IMR-90 (cell line): Measurements from ENCODE around the gene IRAG1. TPM values are rescaled to one million over a fixed set of nuclear protein-coding genes. Genes with fewer than 3 reads are reported as not detected.

Experiments used
- ATAC-seq: fragments of 200-7000 bp; cut with Tn5 transposase; 2 replicates; pipeline ENCODE4 v1.9.1; 2020; ENCODE audit warnings: low read depth, mild to moderate bottlenecking, moderate library complexity
- BruUV-seq: library from RNA; stranded (reverse); fragments of 400-500 nt; replicated peaks from 2 replicates; lab custom pipeline; 2021; lab: Mats Ljungman, UMichigan
- CTCF ChIA-PET: fragments of 300-600 bp; formaldehyde crosslinking; extraction: SDS; loops from one replicate; lab custom pipeline; 2021; ENCODE audit warnings: antibody characterized with exemption; lab: Yijun Ruan, JAX
- POLR2A ChIA-PET: fragments of 300-600 bp; sonication (Branson Sonifier 250); formaldehyde crosslinking; loops from one replicate; lab custom pipeline; 2022; ENCODE audit warnings: antibody characterized with exemption; ENCODE audit not compliant: unreplicated experiment; lab: Charles Lee
- DNase-seq: peaks from one replicate; pipeline ENCODE4 v3.0.0; 2013
- H2AFZ ChIP-seq: replicated peaks from 2 replicates; pipeline ENCODE3; 2013; ENCODE audit warnings: low read length, mild to moderate bottlenecking; ENCODE audit not compliant: poor library complexity
- H2AK5ac ChIP-seq: 2 replicates; pipeline ENCODE4 v1.6.1; 2013; ENCODE audit warnings: low read depth, low read length, inconsistent platforms
- H2AK9ac ChIP-seq: replicated peaks from 2 replicates; pipeline ENCODE3; 2013; ENCODE audit warnings: mild to moderate bottlenecking, low read depth, low read length, moderate library complexity; ENCODE audit not compliant: poor library complexity
- H2BK120ac ChIP-seq: 2 replicates; pipeline ENCODE4 v1.6.1; 2013; ENCODE audit warnings: low read depth, low read length, inconsistent platforms
- H2BK15ac ChIP-seq: 3 replicates; pipeline ENCODE4 v1.6.1; 2013; ENCODE audit warnings: low read depth, low read length, inconsistent platforms
- H2BK20ac ChIP-seq: 2 replicates; pipeline ENCODE4 v1.6.1; 2013; ENCODE audit warnings: low read depth, mild to moderate bottlenecking, inconsistent platforms, low read length, moderate library complexity
- H2BK5ac ChIP-seq: 2 replicates; pipeline ENCODE4 v1.6.1; 2013; ENCODE audit warnings: mild to moderate bottlenecking, low read depth, low read length, inconsistent platforms; ENCODE audit not compliant: poor library complexity, severe bottlenecking
- H3K14ac ChIP-seq: replicated peaks from 2 replicates; pipeline ENCODE4 v1.6.1; 2013; ENCODE audit warnings: low read depth, low read length, inconsistent platforms
- H3K18ac ChIP-seq: 2 replicates; pipeline ENCODE4 v1.6.1; 2013; ENCODE audit warnings: low read depth, low read length, control low read depth
- H3K23ac ChIP-seq: 2 replicates; pipeline ENCODE4 v1.6.1; 2013; ENCODE audit warnings: low read depth, low read length, inconsistent platforms
- H3K27ac ChIP-seq: 2 replicates; pipeline ENCODE4 v1.5.1; 2013; ENCODE audit warnings: mild to moderate bottlenecking, control low read depth, low read length; ENCODE audit not compliant: insufficient read depth
- H3K27me3 ChIP-seq: 2 replicates; pipeline ENCODE4 v1.6.1; 2013; ENCODE audit warnings: low read length; ENCODE audit not compliant: control insufficient read depth, insufficient read depth
- H3K36me3 ChIP-seq: 2 replicates; pipeline ENCODE4 v1.6.1; 2013; ENCODE audit warnings: low read length, mixed read lengths; ENCODE audit not compliant: control insufficient read depth, insufficient read depth
- H3K4ac ChIP-seq: 2 replicates; pipeline ENCODE4 v1.6.1; 2013; ENCODE audit warnings: low read depth, low read length, inconsistent platforms
- H3K4me1 ChIP-seq: 2 replicates; pipeline ENCODE4 v1.6.1; 2013; ENCODE audit warnings: low read length, mixed read lengths; ENCODE audit not compliant: control insufficient read depth, insufficient read depth
- H3K4me2 ChIP-seq: 2 replicates; pipeline ENCODE4 v1.6.1; 2013; ENCODE audit warnings: low read depth, mild to moderate bottlenecking, control low read depth, low read length, moderate library complexity
- H3K4me3 ChIP-seq: 2 replicates; pipeline ENCODE4 v1.5.1; 2013; ENCODE audit warnings: low read depth, mild to moderate bottlenecking, control low read depth, low read length, moderate library complexity; ENCODE audit not compliant: insufficient read depth
- H3K56ac ChIP-seq: 2 replicates; pipeline ENCODE4 v1.6.1; 2013; ENCODE audit warnings: low read length, inconsistent platforms; ENCODE audit not compliant: insufficient read depth; ENCODE audit errors: extremely low read depth
- H3K79me1 ChIP-seq, 2 experiments: 2 replicates each; pipeline ENCODE4 v1.6.1; 2013; ENCODE audit warnings: low read length in 2 of 2, inconsistent platforms in 1 of 2, low read depth in 1 of 2
- H3K9ac ChIP-seq: 2 replicates; pipeline ENCODE4 v1.6.1; 2013; ENCODE audit warnings: low read depth, low read length, control low read depth
- H3K9me1 ChIP-seq: 2 replicates; pipeline ENCODE4 v1.6.1; 2013; ENCODE audit warnings: low read length, inconsistent platforms; ENCODE audit not compliant: insufficient read depth
- H3K9me3 ChIP-seq: 2 replicates; pipeline ENCODE4 v1.6.1; 2013; ENCODE audit warnings: low read length; ENCODE audit not compliant: control insufficient read depth, insufficient read depth
- H4K20me1 ChIP-seq: 2 replicates; pipeline ENCODE4 v1.6.1; 2013; ENCODE audit warnings: low read length, inconsistent platforms; ENCODE audit not compliant: insufficient read depth
- H4K5ac ChIP-seq: 2 replicates; pipeline ENCODE4 v1.6.1; 2013; ENCODE audit warnings: mild to moderate bottlenecking, low read depth, low read length, control low read depth
- H4K8ac ChIP-seq, 2 experiments: 2 replicates each; pipeline ENCODE4 v1.6.1; 2013; ENCODE audit warnings: low read depth in 2 of 2, low read length in 2 of 2, control low read depth in 1 of 2, inconsistent platforms in 1 of 2
- H4K91ac ChIP-seq: 2 replicates; pipeline ENCODE4 v1.6.1; 2013; ENCODE audit warnings: low read depth, low read length, inconsistent platforms; ENCODE audit not compliant: insufficient read depth
- BHLHE40 ChIP-seq: fragments of 150-350 bp; IDR thresholded peaks from 2 replicates; pipeline ENCODE4 v1.6.1; 2016; ENCODE audit warnings: mild to moderate bottlenecking, low read depth, low read length
- CEBPB ChIP-seq: IDR thresholded peaks from 2 replicates; pipeline ENCODE4 v1.6.1; 2012; ENCODE audit warnings: low read depth, low read length, improper control_type of control experiment
- CHD1 ChIP-seq: IDR thresholded peaks from 2 replicates; pipeline ENCODE4 v1.6.1; 2012; ENCODE audit warnings: low read depth, low read length, improper control_type of control experiment
- FOS ChIP-seq: fragments of 150-350 bp; IDR thresholded peaks from 2 replicates; pipeline ENCODE4 v1.6.1; 2016; ENCODE audit warnings: low read depth, low read length
- MAFK ChIP-seq: IDR thresholded peaks from 2 replicates; pipeline ENCODE4 v1.6.1; 2012; ENCODE audit warnings: low read depth, low read length, improper control_type of control experiment
- MAZ ChIP-seq: IDR thresholded peaks from 2 replicates; pipeline ENCODE4 v1.6.1; 2012; ENCODE audit warnings: low read depth, mild to moderate bottlenecking, low read length, improper control_type of control experiment, moderate library complexity, borderline replicate concordance
- MXI1 ChIP-seq: IDR thresholded peaks from 2 replicates; pipeline ENCODE4 v1.6.1; 2012; ENCODE audit warnings: low read depth, mild to moderate bottlenecking, low read length, moderate library complexity, borderline replicate concordance
- NFE2L2 ChIP-seq: fragments of 150-350 bp; IDR thresholded peaks from 2 replicates; pipeline ENCODE4 v1.6.1; 2016; ENCODE audit warnings: low read depth, mild to moderate bottlenecking, low read length
- RAD21 ChIP-seq: IDR thresholded peaks from 2 replicates; pipeline ENCODE4 v1.6.1; 2012; ENCODE audit warnings: low read length, improper control_type of control experiment
- RCOR1 ChIP-seq: IDR thresholded peaks from 2 replicates; pipeline ENCODE4 v1.6.1; 2012; ENCODE audit warnings: mild to moderate bottlenecking, low read length, improper control_type of control experiment; ENCODE audit not compliant: insufficient replicate concordance
- RFX5 ChIP-seq: IDR thresholded peaks from 2 replicates; pipeline ENCODE4 v1.8.0; 2012; ENCODE audit warnings: low read depth, mild to moderate bottlenecking, low read length, moderate library complexity
- SMC3 ChIP-seq: fragments of 150-350 bp; IDR thresholded peaks from 2 replicates; pipeline ENCODE4 v1.6.1; 2016; ENCODE audit warnings: low read depth, mild to moderate bottlenecking, antibody characterized with exemption, low read length, moderate library complexity
- WGBS, 2 experiments: methylation state at CpG; one replicate each; pipeline versions ENCODE4 v1.1.5 to v1.1.7; 2013; ENCODE audit warnings: missing lambda C conversion rate in 2 of 2; ENCODE audit not compliant: insufficient read length in 1 of 2; ENCODE audit errors: extremely low coverage in 2 of 2; 5-methylcytosine and 5-hydroxymethylcytosine counted together
- dilution Hi-C: fragments of 300-500 bp; cut with HindIII; formaldehyde crosslinking; loops from one replicate; pipeline ENCODE4 v1.14.3; 2018; ENCODE audit warnings: low sequenced_read_pairs; ENCODE audit not compliant: unreplicated experiment
- in situ Hi-C: fragments of 300-500 bp; cut with MboI; formaldehyde crosslinking; loops from 3 replicates; pipeline ENCODE4 v1.14.3; 2019; ENCODE audit warnings: low sequenced_read_pairs, inconsistent platforms, mixed read lengths
- intact Hi-C: fragments of 100-400 bp; cut with micrococcal nuclease; formaldehyde crosslinking; loops from 2 replicates; pipeline ENCODE4 v1.10.0; 2022
- polyA plus RNA-seq, 3 experiments: library from polyadenylated mRNA; depleted of rRNA; stranded (reverse); fragments of >200 nt; gene quantifications; 2 replicates each; pipeline ENCODE4 v1.2.3, GENCODE V29; 2012; ENCODE audit warnings: low replicate concordance in 1 of 3
- total RNA-seq: library from RNA; depleted of rRNA; stranded (reverse); fragments of >200 nt; gene quantifications from 2 replicates; pipeline ENCODE4 v1.2.3, GENCODE V29; 2012
- TF ChIP-seq, protein P1 (sequence below): fragments of 150-350 bp; IDR thresholded peaks from 2 replicates; pipeline ENCODE4 v1.6.1; 2017; ENCODE audit warnings: mild to moderate bottlenecking, antibody characterized with exemption, low read length, low read depth
- TF ChIP-seq, protein P2 (sequence below): conservative IDR thresholded peaks from 2 replicates; pipeline ENCODE4 v1.5.1; 2012; ENCODE audit warnings: mild to moderate bottlenecking, low read depth, low read length, improper control_type of control experiment
- TF ChIP-seq, protein P3 (sequence below): fragments of 150-350 bp; IDR thresholded peaks from 2 replicates; pipeline ENCODE4 v1.6.1; 2016; ENCODE audit warnings: low read depth, mild to moderate bottlenecking, low read length, moderate library complexity, borderline replicate concordance

IRAG1 gene
- total and polyA plus RNA-seq, 2 of the 4 experiments (the other 2 are of a cell fraction), result 19.4 to 25.8 TPM

DNA sequence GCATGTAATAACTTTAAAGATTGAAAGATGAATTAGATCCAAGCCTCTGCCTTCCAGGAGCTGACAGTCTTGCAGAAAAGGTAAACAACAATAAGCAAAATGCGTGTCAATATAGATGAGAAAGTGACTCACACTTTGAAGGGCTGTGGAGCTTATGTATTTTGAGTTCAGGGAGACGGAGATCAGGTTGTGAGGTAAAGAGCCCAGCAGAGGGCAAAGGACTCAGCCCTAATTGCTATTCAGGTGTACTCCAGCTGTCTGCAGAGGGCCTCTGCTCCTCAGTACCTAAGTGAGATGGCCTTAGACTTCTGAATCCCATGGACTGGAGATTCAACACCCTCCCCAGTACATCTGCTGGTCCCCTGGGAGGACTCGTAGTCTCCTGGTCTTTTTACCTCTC lies 34.6 kb upstream of the IRAG1 start:
- Histone ChIP-seq H3K4me3 (no peak overlapping the region), H3K4me2 (no peak overlapping the region), H3K23ac (peak overlapping the region; percentile 26), H2BK120ac (peak overlapping the region; percentile 86), H3K9me3 (no peaks in the 10 kb centered on the region), H3K9me1 (peaks cover 29% of the 10 kb centered on the region), H3K27ac (peak overlapping the region; percentile 45; the same call in 1 of the 2 replicates), H4K5ac (peak overlapping the region; percentile 59), H3K18ac (peak overlapping the region; percentile 77; the same call in 1 of the 2 replicates), H2BK20ac (peak overlapping the region; percentile 81), H2AK9ac (no peak overlapping the region), H3K36me3 (no peaks in the 10 kb centered on the region), H2BK15ac (peak overlapping the region; percentile 65; the same call in 1 of the 3 replicates), H3K79me1 (no peaks in the 10 kb centered on the region), H3K4me1 (peaks cover 18% of the 10 kb centered on the region), H3K27me3 (no peaks in the 10 kb centered on the region), H3K9ac (no peak overlapping the region), H4K91ac (peak overlapping the region; percentile 68; the same call in 1 of the 2 replicates), H4K8ac (peak overlapping the region in 1 of 2 experiments; percentile 48; a peak in 2 of 4 replicates), H2AK5ac (peak overlapping the region; percentile 94; the same call in 1 of the 2 replicates), H3K4ac (peak overlapping the region; percentile 77), H2BK5ac (no peak overlapping the region), H2AFZ (no peak overlapping the region), H3K56ac (peak overlapping the region; percentile 59; the same call in 1 of the 2 replicates), H4K20me1 (no peaks in the 10 kb centered on the region), H3K14ac (peak overlapping the region; percentile 31; the same call in 1 of the 2 replicates)
- ChIA-PET POLR2A (interaction anchor here (1.3 to 2.5 kb wide), 2 partner anchors 19 to 34 kb away, joined by 5 to 15 read pairs; partner anchors contain the start of gene IRAG1), CTCF (interaction anchor here (0.7 to 1.1 kb wide), 3 partner anchors 8 to 35 kb away, joined by 3 read pairs; no protein-coding TSS in a partner anchor)
- no peak for DNase-seq
- BruUV-seq, result no TSS peak
- 74% methylated on average over 3 of the region's 3 CpGs; no CpG with 5 or more reads in 1 of the 2 experiments for WGBS, 2 experiments
- dilution Hi-C loops (loop anchor here (25.0 kb wide), 1 partner anchor 216 kb away; no protein-coding TSS in a partner anchor), intact Hi-C loops (no loop called here), in situ Hi-C loops (loop anchor here (25.0 kb wide), 2 partner anchors 516 to 741 kb away; no protein-coding TSS in a partner anchor)
- ATAC-seq, result no peak
- TF ChIP-seq, protein P1, sequence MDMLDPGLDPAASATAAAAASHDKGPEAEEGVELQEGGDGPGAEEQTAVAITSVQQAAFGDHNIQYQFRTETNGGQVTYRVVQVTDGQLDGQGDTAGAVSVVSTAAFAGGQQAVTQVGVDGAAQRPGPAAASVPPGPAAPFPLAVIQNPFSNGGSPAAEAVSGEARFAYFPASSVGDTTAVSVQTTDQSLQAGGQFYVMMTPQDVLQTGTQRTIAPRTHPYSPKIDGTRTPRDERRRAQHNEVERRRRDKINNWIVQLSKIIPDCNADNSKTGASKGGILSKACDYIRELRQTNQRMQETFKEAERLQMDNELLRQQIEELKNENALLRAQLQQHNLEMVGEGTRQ, result no peak
- no peak for TF ChIP-seq BHLHE40
- TF ChIP-seq NFE2L2, result no peak
- TF ChIP-seq MXI1, result no peak
- no peak for TF ChIP-seq CHD1
- TF ChIP-seq, protein P2, sequence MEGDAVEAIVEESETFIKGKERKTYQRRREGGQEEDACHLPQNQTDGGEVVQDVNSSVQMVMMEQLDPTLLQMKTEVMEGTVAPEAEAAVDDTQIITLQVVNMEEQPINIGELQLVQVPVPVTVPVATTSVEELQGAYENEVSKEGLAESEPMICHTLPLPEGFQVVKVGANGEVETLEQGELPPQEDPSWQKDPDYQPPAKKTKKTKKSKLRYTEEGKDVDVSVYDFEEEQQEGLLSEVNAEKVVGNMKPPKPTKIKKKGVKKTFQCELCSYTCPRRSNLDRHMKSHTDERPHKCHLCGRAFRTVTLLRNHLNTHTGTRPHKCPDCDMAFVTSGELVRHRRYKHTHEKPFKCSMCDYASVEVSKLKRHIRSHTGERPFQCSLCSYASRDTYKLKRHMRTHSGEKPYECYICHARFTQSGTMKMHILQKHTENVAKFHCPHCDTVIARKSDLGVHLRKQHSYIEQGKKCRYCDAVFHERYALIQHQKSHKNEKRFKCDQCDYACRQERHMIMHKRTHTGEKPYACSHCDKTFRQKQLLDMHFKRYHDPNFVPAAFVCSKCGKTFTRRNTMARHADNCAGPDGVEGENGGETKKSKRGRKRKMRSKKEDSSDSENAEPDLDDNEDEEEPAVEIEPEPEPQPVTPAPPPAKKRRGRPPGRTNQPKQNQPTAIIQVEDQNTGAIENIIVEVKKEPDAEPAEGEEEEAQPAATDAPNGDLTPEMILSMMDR, result no peak
- TF ChIP-seq, protein P3, sequence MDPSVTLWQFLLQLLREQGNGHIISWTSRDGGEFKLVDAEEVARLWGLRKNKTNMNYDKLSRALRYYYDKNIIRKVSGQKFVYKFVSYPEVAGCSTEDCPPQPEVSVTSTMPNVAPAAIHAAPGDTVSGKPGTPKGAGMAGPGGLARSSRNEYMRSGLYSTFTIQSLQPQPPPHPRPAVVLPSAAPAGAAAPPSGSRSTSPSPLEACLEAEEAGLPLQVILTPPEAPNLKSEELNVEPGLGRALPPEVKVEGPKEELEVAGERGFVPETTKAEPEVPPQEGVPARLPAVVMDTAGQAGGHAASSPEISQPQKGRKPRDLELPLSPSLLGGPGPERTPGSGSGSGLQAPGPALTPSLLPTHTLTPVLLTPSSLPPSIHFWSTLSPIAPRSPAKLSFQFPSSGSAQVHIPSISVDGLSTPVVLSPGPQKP, result no peak
- no peak for TF ChIP-seq RFX5
- no peak for TF ChIP-seq RCOR1
- no peak for TF ChIP-seq SMC3
- no peak for TF ChIP-seq FOS
- TF ChIP-seq CEBPB, result no peak
- TF ChIP-seq MAZ, result no peak
- no peak for TF ChIP-seq RAD21
- no peak for TF ChIP-seq MAFK
